Epithelial cell of proximal tubule (primary cell): Measurements from ENCODE around the gene FAM9C. TPM values are rescaled to one million over a fixed set of nuclear protein-coding genes. Genes with fewer than 3 reads are reported as not detected.

Experiments
- DNase-seq: peaks from one replicate; pipeline ENCODE4 v3.0.0-alpha.2; 2011; ENCODE audit warnings: low read depth
- H3K4me3 ChIP-seq: 2 replicates; pipeline ENCODE4 v1.5.1; 2011; ENCODE audit warnings: low read depth, mild to moderate bottlenecking, low read length
- CTCF ChIP-seq: conservative IDR thresholded peaks from 2 replicates; pipeline ENCODE4 v1.5.1; 2012; ENCODE audit warnings: low read depth, mild to moderate bottlenecking, low read length
- total RNA-seq: library from RNA; depleted of rRNA; stranded (reverse); fragments of >200 nt; gene quantifications from 2 replicates; pipeline ENCODE4 v1.2.3, GENCODE V29; 2015

The FAM9C gene
- total RNA-seq, 1 donor from 2014 or later: not detected

- DNase-seq: no peak
- no peak overlapping the region for H3K4me3 ChIP-seq
- TF ChIP-seq CTCF: no peak
Measured at GRCh38 chrX:12994321-12994720, 50.1 kb downstream of the FAM9C start.

- DNase-seq: no peak
- H3K4me3 ChIP-seq: no peak overlapping the region
- no peak for TF ChIP-seq CTCF
Measured at GRCh38 chrX:12993826-12994225, 50.6 kb downstream of the FAM9C start.

- DNase-seq: no peak
- TF ChIP-seq CTCF: no peak
- no peak overlapping the region for H3K4me3 ChIP-seq
Measured at GRCh38 chrX:12992544-12993118, 51.8 kb downstream of the FAM9C start.

- no peak for TF ChIP-seq CTCF
- no peak overlapping the region for H3K4me3 ChIP-seq
- no peak for DNase-seq
Measured at GRCh38 chrX:12991575-12991974, 52.8 kb downstream of the FAM9C start.

GRCh38 chrX:12989461-12989860 lies 55.0 kb downstream of the FAM9C start:
- no peak for TF ChIP-seq CTCF
- no peak for DNase-seq
- no peak overlapping the region for H3K4me3 ChIP-seq

- TF ChIP-seq CTCF: no peak
- DNase-seq: no peak
- H3K4me3 ChIP-seq: no peak overlapping the region
Measured at GRCh38 chrX:12988797-12989196, 55.6 kb downstream of the FAM9C start.

GRCh38 chrX:12987900-12988594 lies 56.4 kb downstream of the FAM9C start:
- DNase-seq: no peak
- no peak for TF ChIP-seq CTCF
- H3K4me3 ChIP-seq: no peak overlapping the region
